GM12891 (cell line): ENCODE measurements around the gene FFAR4.

Experiments
- POLR2A ChIP-seq: IDR thresholded peaks from 2 replicates; pipeline ENCODE4 v1.6.1; 2011; ENCODE audit warnings: low read depth, low read length, control low read depth
- POLR2AphosphoS5 ChIP-seq: IDR thresholded peaks from 2 replicates; pipeline ENCODE4 v1.6.1; 2011; ENCODE audit warnings: low read depth, low read length, control low read depth
- SPI1 ChIP-seq: IDR thresholded peaks from 2 replicates; pipeline ENCODE4 v1.6.1; 2011; ENCODE audit warnings: low read depth, low read length, control low read depth

GRCh38 chr10:93554760-93555432, 11.6 kb upstream of the FFAR4 start:
- TF ChIP-seq SPI1 (no peak), POLR2AphosphoS5 (no peak), POLR2A (no peak)
